D341Med (cell line): ENCODE measurements around the gene CTXND1.

Experiments
- DNase-seq: peaks from one replicate; pipeline ENCODE4 v3.0.0; 2012; ENCODE audit warnings: low spot score

Gene CTXND1

GRCh38 chr15:80180986-80181385 is 71.0 kb downstream of the CTXND1 start:
- no peak for DNase-seq

GRCh38 chr15:80180468-80180867 is 71.5 kb downstream of the CTXND1 start:
- no peak for DNase-seq

- DNase-seq, result no peak
These were observed 72.1 kb downstream of the CTXND1 start for GRCh38 chr15:80179935-80180334.

- no peak for DNase-seq
These were observed 72.8 kb downstream of the CTXND1 start for GRCh38 chr15:80179025-80179759.

- no peak for DNase-seq
These were observed 74.9 kb downstream of the CTXND1 start for GRCh38 chr15:80177156-80177555.

GRCh38 chr15:80176443-80176842 is 75.6 kb downstream of the CTXND1 start:
- DNase-seq, result no peak

GRCh38 chr15:80175436-80175835 is 76.6 kb downstream of the CTXND1 start:
- no peak for DNase-seq

GRCh38 chr15:80174017-80174746 is 77.8 kb downstream of the CTXND1 start:
- no peak for DNase-seq

- DNase-seq, result peak; percentile 84
These were observed 78.8 kb downstream of the CTXND1 start for GRCh38 chr15:80173022-80173759.

- no peak for DNase-seq
These were observed 79.6 kb downstream of the CTXND1 start for GRCh38 chr15:80172401-80172800.

- no peak for DNase-seq
These were observed 80.2 kb downstream of the CTXND1 start for GRCh38 chr15:80171787-80172186.

- DNase-seq, result no peak
These were observed 81.4 kb downstream of the CTXND1 start for GRCh38 chr15:80170596-80170995.

GRCh38 chr15:80169768-80170357 is 82.2 kb downstream of the CTXND1 start:
- no peak for DNase-seq

GRCh38 chr15:80168421-80168820 is 83.6 kb downstream of the CTXND1 start:
- DNase-seq, result no peak

GRCh38 chr15:80167936-80168335 is 84.1 kb downstream of the CTXND1 start:
- no peak for DNase-seq

- DNase-seq, result no peak
These were observed 88.1 kb downstream of the CTXND1 start for GRCh38 chr15:80163897-80164296.

- no peak for DNase-seq
These were observed 88.8 kb downstream of the CTXND1 start for GRCh38 chr15:80163217-80163616.

- DNase-seq, result no peak
These were observed 89.9 kb downstream of the CTXND1 start for GRCh38 chr15:80162059-80162554.

GRCh38 chr15:80161468-80162016 is 90.5 kb downstream of the CTXND1 start:
- no peak for DNase-seq

GRCh38 chr15:80160570-80161156 is 91.3 kb downstream of the CTXND1 start:
- no peak for DNase-seq

GRCh38 chr15:80159811-80160569 is 92.0 kb downstream of the CTXND1 start:
- DNase-seq, result no peak
